ENCODE data around the gene HYAL4. TPM values are rescaled to one million over a fixed set of nuclear protein-coding genes. Genes with fewer than 3 reads are reported as not detected.

Gene HYAL4
- total RNA-seq, 1 experiment from 2014 or later: not detected

DNA sequence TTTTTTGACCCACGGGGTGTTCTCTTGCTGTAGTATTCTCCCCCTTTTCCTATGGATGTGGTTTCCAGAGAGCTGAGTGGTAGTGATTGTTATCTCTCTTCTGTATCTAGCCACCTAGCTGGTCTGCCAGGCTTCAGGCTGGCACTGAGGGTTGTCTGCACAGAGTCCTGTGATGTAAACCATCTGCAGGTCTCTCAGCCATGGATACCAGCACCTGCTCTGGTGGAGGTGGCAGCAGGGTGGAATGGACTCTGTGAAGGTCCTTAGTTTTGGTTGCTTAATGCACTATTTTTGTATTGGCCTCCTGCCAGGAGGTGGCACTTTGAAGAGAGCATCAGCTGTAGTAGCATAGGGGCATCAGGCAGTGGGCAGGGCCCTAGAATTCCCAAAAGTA lies 851 bp downstream of the HYAL4 start:
- DNase-seq (ENCODE audit: low read depth, low spot score): no peak
- intact Hi-C loops (cut with micrococcal nuclease; ENCODE audit: unreplicated experiment) (no loop called here), in situ Hi-C loops (cut with HindIII; ENCODE audit: low pct_unique_long_range_greater_than_20kb, low sequenced_read_pairs) (no loop called here)
- Histone ChIP-seq H3K27me3 (ENCODE audit: control insufficient read depth, insufficient read depth, low read length) (no peaks in the 10 kb centered on the region), H3K4me3 (ENCODE audit: low read depth in 2 of 2, low read length in 2 of 2) (no peak overlapping the region), H3K9me3 (ENCODE audit: control insufficient read depth, insufficient read depth, low read depth, low read length) (no peaks in the 10 kb centered on the region), H3K4me1 (ENCODE audit: control insufficient read depth, insufficient read depth, low read length) (no peaks in the 10 kb centered on the region), H3K27ac (ENCODE audit: low read length) (no peak overlapping the region), H3K36me3 (ENCODE audit: control insufficient read depth, insufficient read depth, low read length) (no peaks in the 10 kb centered on the region)
- CTCF ChIA-PET: no interaction called here
- no TSS peak for BruUV-seq (replicated peaks)
- no peak for ATAC-seq
- POLR2A ChIA-PET: no interaction called here
- TF ChIP-seq, protein P1, sequence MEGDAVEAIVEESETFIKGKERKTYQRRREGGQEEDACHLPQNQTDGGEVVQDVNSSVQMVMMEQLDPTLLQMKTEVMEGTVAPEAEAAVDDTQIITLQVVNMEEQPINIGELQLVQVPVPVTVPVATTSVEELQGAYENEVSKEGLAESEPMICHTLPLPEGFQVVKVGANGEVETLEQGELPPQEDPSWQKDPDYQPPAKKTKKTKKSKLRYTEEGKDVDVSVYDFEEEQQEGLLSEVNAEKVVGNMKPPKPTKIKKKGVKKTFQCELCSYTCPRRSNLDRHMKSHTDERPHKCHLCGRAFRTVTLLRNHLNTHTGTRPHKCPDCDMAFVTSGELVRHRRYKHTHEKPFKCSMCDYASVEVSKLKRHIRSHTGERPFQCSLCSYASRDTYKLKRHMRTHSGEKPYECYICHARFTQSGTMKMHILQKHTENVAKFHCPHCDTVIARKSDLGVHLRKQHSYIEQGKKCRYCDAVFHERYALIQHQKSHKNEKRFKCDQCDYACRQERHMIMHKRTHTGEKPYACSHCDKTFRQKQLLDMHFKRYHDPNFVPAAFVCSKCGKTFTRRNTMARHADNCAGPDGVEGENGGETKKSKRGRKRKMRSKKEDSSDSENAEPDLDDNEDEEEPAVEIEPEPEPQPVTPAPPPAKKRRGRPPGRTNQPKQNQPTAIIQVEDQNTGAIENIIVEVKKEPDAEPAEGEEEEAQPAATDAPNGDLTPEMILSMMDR (IDR thresholded peaks at IDR 0.05): no peak
- TF ChIP-seq POLR2AphosphoS5 (IDR thresholded peaks at IDR 0.05; ENCODE audit: low read depth, low read length): no peak
- no peak for TF ChIP-seq SIN3A (IDR thresholded peaks at IDR 0.05; ENCODE audit: borderline replicate concordance, insufficient read depth, low read depth, low read length)
- TF ChIP-seq, protein P2, sequence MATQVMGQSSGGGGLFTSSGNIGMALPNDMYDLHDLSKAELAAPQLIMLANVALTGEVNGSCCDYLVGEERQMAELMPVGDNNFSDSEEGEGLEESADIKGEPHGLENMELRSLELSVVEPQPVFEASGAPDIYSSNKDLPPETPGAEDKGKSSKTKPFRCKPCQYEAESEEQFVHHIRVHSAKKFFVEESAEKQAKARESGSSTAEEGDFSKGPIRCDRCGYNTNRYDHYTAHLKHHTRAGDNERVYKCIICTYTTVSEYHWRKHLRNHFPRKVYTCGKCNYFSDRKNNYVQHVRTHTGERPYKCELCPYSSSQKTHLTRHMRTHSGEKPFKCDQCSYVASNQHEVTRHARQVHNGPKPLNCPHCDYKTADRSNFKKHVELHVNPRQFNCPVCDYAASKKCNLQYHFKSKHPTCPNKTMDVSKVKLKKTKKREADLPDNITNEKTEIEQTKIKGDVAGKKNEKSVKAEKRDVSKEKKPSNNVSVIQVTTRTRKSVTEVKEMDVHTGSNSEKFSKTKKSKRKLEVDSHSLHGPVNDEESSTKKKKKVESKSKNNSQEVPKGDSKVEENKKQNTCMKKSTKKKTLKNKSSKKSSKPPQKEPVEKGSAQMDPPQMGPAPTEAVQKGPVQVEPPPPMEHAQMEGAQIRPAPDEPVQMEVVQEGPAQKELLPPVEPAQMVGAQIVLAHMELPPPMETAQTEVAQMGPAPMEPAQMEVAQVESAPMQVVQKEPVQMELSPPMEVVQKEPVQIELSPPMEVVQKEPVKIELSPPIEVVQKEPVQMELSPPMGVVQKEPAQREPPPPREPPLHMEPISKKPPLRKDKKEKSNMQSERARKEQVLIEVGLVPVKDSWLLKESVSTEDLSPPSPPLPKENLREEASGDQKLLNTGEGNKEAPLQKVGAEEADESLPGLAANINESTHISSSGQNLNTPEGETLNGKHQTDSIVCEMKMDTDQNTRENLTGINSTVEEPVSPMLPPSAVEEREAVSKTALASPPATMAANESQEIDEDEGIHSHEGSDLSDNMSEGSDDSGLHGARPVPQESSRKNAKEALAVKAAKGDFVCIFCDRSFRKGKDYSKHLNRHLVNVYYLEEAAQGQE (IDR thresholded peaks at IDR 0.05; ENCODE audit: insufficient read depth in 1 of 2, low read depth in 2 of 2, low read length in 1 of 2): no peak
- TF ChIP-seq TCF7L2 (IDR thresholded peaks at IDR 0.05; ENCODE audit: low read depth, low read length): no peak

DNA sequence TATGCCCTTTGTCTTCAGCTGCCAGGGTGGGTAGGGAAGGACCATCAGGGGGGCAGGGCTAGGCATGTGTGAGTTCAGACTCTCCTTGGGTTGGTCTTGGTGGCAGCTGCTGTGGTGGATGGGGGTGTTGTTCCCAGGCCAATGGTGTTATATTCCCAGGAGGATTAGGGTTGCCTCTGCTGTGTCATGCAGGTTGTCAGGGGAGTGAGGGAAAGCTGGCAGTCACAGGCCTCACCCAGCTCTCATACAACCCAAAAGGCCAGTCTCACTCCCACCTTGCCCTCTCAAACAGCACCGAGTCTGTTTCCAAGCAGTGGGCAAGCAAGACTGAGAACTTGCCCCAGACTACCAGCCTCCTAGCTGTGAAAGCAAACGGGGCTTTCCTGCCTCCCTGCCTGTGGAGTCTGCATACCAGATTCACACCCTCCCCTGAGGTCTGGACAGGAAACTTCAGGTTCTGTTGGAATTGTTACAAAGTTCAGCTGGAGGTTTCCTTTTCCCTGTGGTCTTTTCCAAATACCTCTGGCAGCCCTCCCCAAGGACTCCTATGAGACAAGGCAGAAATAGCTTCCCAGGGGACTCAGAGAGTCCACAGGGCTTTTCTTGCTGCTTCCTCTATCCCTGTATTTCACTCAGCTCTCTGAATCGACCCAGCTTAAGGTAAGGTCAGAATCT lies 1.4 kb downstream of the HYAL4 start:
- in situ Hi-C loops (cut with HindIII; ENCODE audit: low pct_unique_long_range_greater_than_20kb, low sequenced_read_pairs) (no loop called here), intact Hi-C loops (cut with micrococcal nuclease; ENCODE audit: unreplicated experiment) (no loop called here)
- CTCF ChIA-PET: no interaction called here
- Histone ChIP-seq H3K36me3 (ENCODE audit: control insufficient read depth, insufficient read depth, low read length) (no peaks in the 10 kb centered on the region), H3K4me3 (ENCODE audit: low read depth in 2 of 2, low read length in 2 of 2) (no peak overlapping the region), H3K27ac (ENCODE audit: low read length) (no peak overlapping the region), H3K9me3 (ENCODE audit: control insufficient read depth, insufficient read depth, low read depth, low read length) (no peaks in the 10 kb centered on the region), H3K4me1 (ENCODE audit: control insufficient read depth, insufficient read depth, low read length) (no peaks in the 10 kb centered on the region), H3K27me3 (ENCODE audit: control insufficient read depth, insufficient read depth, low read length) (no peaks in the 10 kb centered on the region)
- TF ChIP-seq, protein P2 (IDR thresholded peaks at IDR 0.05; ENCODE audit: insufficient read depth in 1 of 2, low read depth in 2 of 2, low read length in 1 of 2): no peak
- TF ChIP-seq SIN3A (IDR thresholded peaks at IDR 0.05; ENCODE audit: borderline replicate concordance, insufficient read depth, low read depth, low read length): no peak
- TF ChIP-seq, protein P1 (IDR thresholded peaks at IDR 0.05): no peak
- no peak for TF ChIP-seq POLR2AphosphoS5 (IDR thresholded peaks at IDR 0.05; ENCODE audit: low read depth, low read length)
- TF ChIP-seq TCF7L2 (IDR thresholded peaks at IDR 0.05; ENCODE audit: low read depth, low read length): no peak
- DNase-seq (ENCODE audit: low read depth, low spot score) (no peak), ATAC-seq (no peak)
- BruUV-seq (replicated peaks): no TSS peak
- POLR2A ChIA-PET: no interaction called here

Data from Panc1 (cell line).